IPS DF 4.7 (cell line): ENCODE data around the gene SLC9A9.

Experiments
- DNase-seq: peaks from one replicate; pipeline ENCODE4 v3.0.0-alpha.2; 2013; ENCODE audit warnings: low spot score; ENCODE audit errors: extremely low read depth

Gene SLC9A9

GRCh38 chr3:143263852-143264513, 584.3 kb downstream of the SLC9A9 start:
- no peak for DNase-seq

- no peak for DNase-seq
These were observed 586.4 kb downstream of the SLC9A9 start for GRCh38 chr3:143261848-143262247.

- DNase-seq: no peak
These were observed 589.6 kb downstream of the SLC9A9 start for GRCh38 chr3:143258692-143259091.

GRCh38 chr3:143256416-143256815, 591.9 kb downstream of the SLC9A9 start:
- no peak for DNase-seq

- DNase-seq: no peak
These were observed 592.5 kb downstream of the SLC9A9 start for GRCh38 chr3:143255739-143256138.

GRCh38 chr3:143252931-143253330, 595.3 kb downstream of the SLC9A9 start:
- no peak for DNase-seq

GRCh38 chr3:143249014-143249413, 599.3 kb downstream of the SLC9A9 start:
- no peak for DNase-seq

- DNase-seq: no peak
These were observed 601.2 kb downstream of the SLC9A9 start for GRCh38 chr3:143247073-143247472.

GRCh38 chr3:143245692-143246091, 602.6 kb downstream of the SLC9A9 start:
- no peak for DNase-seq

- DNase-seq: no peak
These were observed 603.7 kb downstream of the SLC9A9 start for GRCh38 chr3:143244516-143245063.

- no peak for DNase-seq
These were observed 604.6 kb downstream of the SLC9A9 start for GRCh38 chr3:143243686-143244085.

- no peak for DNase-seq
These were observed 605.6 kb downstream of the SLC9A9 start for GRCh38 chr3:143242691-143243090.

- no peak for DNase-seq
These were observed 606.2 kb downstream of the SLC9A9 start for GRCh38 chr3:143242101-143242500.

- no peak for DNase-seq
These were observed 606.8 kb downstream of the SLC9A9 start for GRCh38 chr3:143241481-143241951.

GRCh38 chr3:143240886-143241285, 607.4 kb downstream of the SLC9A9 start:
- DNase-seq: no peak

GRCh38 chr3:143239031-143239430, 609.2 kb downstream of the SLC9A9 start:
- no peak for DNase-seq

GRCh38 chr3:143237077-143237627, 611.1 kb downstream of the SLC9A9 start:
- no peak for DNase-seq

GRCh38 chr3:143236226-143236964, 611.9 kb downstream of the SLC9A9 start:
- DNase-seq: no peak

GRCh38 chr3:143235614-143236204, 612.6 kb downstream of the SLC9A9 start:
- DNase-seq: no peak

GRCh38 chr3:143234526-143234925, 613.7 kb downstream of the SLC9A9 start:
- no peak for DNase-seq

GRCh38 chr3:143232981-143233380, 615.3 kb downstream of the SLC9A9 start:
- DNase-seq: no peak

GRCh38 chr3:143228405-143228804, 619.9 kb downstream of the SLC9A9 start:
- DNase-seq: no peak
